ENCODE measurements around the gene GSC2. TPM values are rescaled to one million over a fixed set of nuclear protein-coding genes. Genes with fewer than 3 reads are reported as not detected.

Gene GSC2
- polyA plus RNA-seq, 3 donors, result not detected

DNA sequence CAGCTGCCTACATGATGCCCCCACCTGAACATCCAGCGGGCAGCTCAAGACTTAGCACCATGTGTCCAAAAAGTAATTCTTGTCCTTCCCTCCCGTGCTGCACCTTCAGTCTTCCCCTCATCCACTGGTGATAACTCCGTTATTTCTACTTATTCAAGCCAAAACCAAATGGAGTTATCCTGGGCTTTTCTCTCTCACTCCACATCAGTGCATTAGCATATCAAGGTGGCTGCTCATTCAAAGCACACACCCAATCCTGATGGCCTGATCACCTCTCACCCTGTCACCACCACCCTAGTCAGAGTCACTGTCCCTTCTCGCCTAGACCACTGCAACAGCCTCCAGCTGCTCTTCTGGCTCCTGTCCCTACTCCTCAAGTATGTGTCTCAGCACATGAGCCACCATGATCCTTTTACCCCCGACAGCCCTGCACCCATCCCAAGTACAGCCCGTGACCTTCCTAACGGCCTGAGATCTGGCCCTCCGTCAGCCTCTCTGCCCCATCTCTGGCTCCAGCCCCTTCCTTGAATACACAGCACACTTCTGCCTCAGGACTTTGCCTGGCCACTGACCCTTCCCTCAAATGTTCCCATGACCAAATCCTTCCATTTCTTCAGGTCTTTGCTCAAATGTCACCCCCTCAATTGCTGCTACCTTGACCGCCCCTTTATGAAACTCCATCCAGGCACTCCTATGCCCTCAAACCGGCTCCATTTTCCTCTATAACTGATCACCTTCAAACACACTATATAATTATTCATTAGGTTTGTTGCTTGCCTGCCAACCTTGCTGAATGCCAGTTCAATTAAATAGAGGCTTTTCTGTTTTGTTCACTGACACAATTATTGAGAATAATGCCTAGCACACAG, 48.1 kb upstream of the GSC2 start:
- H3K27ac Mint-ChIP-seq, result peak overlapping the region in 2 of 7 donors; percentile 12 to 43
- intact Hi-C loops (cut with micrococcal nuclease), result no loop called here
- peaks cover 0 to 13% (median 5%) of the 10 kb centered on the region in 7 donors for H3K9me3 Mint-ChIP-seq
- Histone ChIP-seq H3K9me3 (replicated peaks in 1 of 2; ENCODE audit: control insufficient read depth in 1 of 2, insufficient read depth in 1 of 2, low read length in 2 of 2) (peaks cover 0 to 3% of the 10 kb centered on the region in 2 donors), H3K36me3 (replicated peaks in 1 of 2; ENCODE audit: control insufficient read depth in 1 of 2, insufficient read depth in 2 of 2, low read length in 2 of 2) (peaks cover 76 to 95% of the 10 kb centered on the region in 2 donors), H3K4me2 (replicated peaks; ENCODE audit: extremely low read depth, low read length, poor library complexity, severe bottlenecking) (no peak overlapping the region), H3K9ac (ENCODE audit: insufficient read depth, low read length, poor library complexity, severe bottlenecking) (no peak overlapping the region), H3K4me3 (replicated peaks in 1 of 3; ENCODE audit: low read depth in 2 of 3, low read length in 3 of 3) (no peak overlapping the region), H2AFZ (ENCODE audit: insufficient read depth, low read depth, low read length, poor library complexity, severe bottlenecking) (no peak overlapping the region), H3K27ac (ENCODE audit: low read depth in 1 of 2, low read length in 2 of 2) (no peak overlapping the region), H4K20me1 (ENCODE audit: insufficient read depth, low read length) (no peaks in the 10 kb centered on the region), H3K27me3 (ENCODE audit: control insufficient read depth in 2 of 2, insufficient read depth in 2 of 2, low read length in 2 of 2) (no peaks in the 10 kb centered on the region), H3K79me2 (ENCODE audit: insufficient read depth, low read length) (no peaks in the 10 kb centered on the region), H3K4me1 (ENCODE audit: control insufficient read depth in 1 of 2, insufficient read depth in 2 of 2, low read length in 2 of 2) (no peaks in the 10 kb centered on the region)
- TF ChIP-seq, protein P1, sequence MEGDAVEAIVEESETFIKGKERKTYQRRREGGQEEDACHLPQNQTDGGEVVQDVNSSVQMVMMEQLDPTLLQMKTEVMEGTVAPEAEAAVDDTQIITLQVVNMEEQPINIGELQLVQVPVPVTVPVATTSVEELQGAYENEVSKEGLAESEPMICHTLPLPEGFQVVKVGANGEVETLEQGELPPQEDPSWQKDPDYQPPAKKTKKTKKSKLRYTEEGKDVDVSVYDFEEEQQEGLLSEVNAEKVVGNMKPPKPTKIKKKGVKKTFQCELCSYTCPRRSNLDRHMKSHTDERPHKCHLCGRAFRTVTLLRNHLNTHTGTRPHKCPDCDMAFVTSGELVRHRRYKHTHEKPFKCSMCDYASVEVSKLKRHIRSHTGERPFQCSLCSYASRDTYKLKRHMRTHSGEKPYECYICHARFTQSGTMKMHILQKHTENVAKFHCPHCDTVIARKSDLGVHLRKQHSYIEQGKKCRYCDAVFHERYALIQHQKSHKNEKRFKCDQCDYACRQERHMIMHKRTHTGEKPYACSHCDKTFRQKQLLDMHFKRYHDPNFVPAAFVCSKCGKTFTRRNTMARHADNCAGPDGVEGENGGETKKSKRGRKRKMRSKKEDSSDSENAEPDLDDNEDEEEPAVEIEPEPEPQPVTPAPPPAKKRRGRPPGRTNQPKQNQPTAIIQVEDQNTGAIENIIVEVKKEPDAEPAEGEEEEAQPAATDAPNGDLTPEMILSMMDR (IDR thresholded peaks at IDR 0.05), result no peak
- H3K36me3 Mint-ChIP-seq, result peaks cover 84 to 92% of the 10 kb centered on the region in 2 donors
- no peak for DNase-seq
- WGBS (ENCODE audit: insufficient coverage), result 98% methylated on average over 9 of the region's 10 CpGs
- peaks cover 9% of the 10 kb centered on the region for H3K4me1 Mint-ChIP-seq
- H3K27me3 Mint-ChIP-seq (ENCODE audit: low read depth in 3 of 3), result peaks cover 0 to 1% (median 0%) of the 10 kb centered on the region in 3 donors
- H3K4me3 Mint-ChIP-seq, result no peak overlapping the region

DNA sequence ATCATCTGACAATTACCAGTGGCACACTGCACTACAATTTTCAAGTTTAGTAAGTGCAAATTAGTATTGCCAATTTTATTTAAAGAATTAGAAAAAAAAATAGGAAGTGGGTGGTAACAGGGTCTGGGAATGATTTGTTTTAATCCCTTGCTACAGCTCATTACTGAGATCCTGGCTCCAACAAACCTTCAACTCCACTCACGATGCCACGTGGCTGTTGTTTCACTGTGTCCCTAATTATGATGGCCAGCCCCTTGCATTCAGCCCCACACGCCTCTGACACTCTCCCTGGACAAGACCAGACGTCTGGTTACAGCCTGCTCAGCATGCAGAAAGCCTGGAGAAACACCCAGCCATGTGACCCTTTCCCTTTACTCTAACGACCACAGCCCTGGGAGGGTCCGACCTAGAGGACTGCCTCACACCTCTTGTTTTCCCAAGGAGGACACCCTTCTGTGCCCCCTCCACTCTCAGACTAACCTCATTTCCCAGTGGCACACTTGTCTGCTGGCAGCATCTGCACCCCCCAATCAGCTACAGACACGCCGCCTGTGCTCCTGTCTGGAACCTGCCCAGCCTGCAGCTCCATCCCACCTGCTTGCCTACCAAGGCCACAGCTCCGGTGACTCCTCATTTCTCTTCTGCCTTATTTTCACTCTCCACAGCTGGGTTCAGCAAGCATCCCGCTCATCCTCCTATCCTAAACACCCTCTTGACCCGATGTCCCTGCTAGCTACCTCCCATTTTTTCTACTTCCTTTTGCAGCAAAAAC, 46.9 kb upstream of the GSC2 start:
- Histone ChIP-seq H4K20me1 (ENCODE audit: insufficient read depth, low read length) (no peaks in the 10 kb centered on the region), H3K27me3 (ENCODE audit: control insufficient read depth in 2 of 2, insufficient read depth in 2 of 2, low read length in 2 of 2) (no peaks in the 10 kb centered on the region), H3K4me2 (replicated peaks; ENCODE audit: extremely low read depth, low read length, poor library complexity, severe bottlenecking) (no peak overlapping the region), H3K79me2 (ENCODE audit: insufficient read depth, low read length) (no peaks in the 10 kb centered on the region), H2AFZ (ENCODE audit: insufficient read depth, low read depth, low read length, poor library complexity, severe bottlenecking) (no peak overlapping the region), H3K36me3 (replicated peaks in 1 of 2; ENCODE audit: control insufficient read depth in 1 of 2, insufficient read depth in 2 of 2, low read length in 2 of 2) (peaks cover 87 to 99% of the 10 kb centered on the region in 2 donors), H3K27ac (ENCODE audit: low read depth in 1 of 2, low read length in 2 of 2) (no peak overlapping the region), H3K9ac (ENCODE audit: insufficient read depth, low read length, poor library complexity, severe bottlenecking) (no peak overlapping the region), H3K9me3 (replicated peaks in 1 of 2; ENCODE audit: control insufficient read depth in 1 of 2, insufficient read depth in 1 of 2, low read length in 2 of 2) (peaks cover 0 to 3% of the 10 kb centered on the region in 2 donors), H3K4me1 (ENCODE audit: control insufficient read depth in 1 of 2, insufficient read depth in 2 of 2, low read length in 2 of 2) (no peaks in the 10 kb centered on the region), H3K4me3 (replicated peaks in 1 of 3; ENCODE audit: low read depth in 2 of 3, low read length in 3 of 3) (no peak overlapping the region)
- TF ChIP-seq, protein P1 (IDR thresholded peaks at IDR 0.05), result no peak
- intact Hi-C loops (cut with micrococcal nuclease), result no loop called here
- no peak overlapping the region for H3K4me3 Mint-ChIP-seq
- peak overlapping the region in 1 of 7 donors; percentile 70 for H3K27ac Mint-ChIP-seq
- H3K9me3 Mint-ChIP-seq, result peaks cover 0 to 11% (median 3%) of the 10 kb centered on the region in 7 donors
- peaks cover 0 to 4% (median 0%) of the 10 kb centered on the region in 3 donors for H3K27me3 Mint-ChIP-seq (ENCODE audit: low read depth in 3 of 3)
- peaks cover 92 to 93% of the 10 kb centered on the region in 2 donors for H3K36me3 Mint-ChIP-seq
- no peak for DNase-seq
- 93% methylated on average over 10 of the region's 11 CpGs for WGBS (ENCODE audit: insufficient coverage)
- peaks cover 9% of the 10 kb centered on the region for H3K4me1 Mint-ChIP-seq
